ENCODE results near the gene HOXB13.

The HOXB13 gene

GRCh38 chr17:48726916-48727286 is 1.6 kb downstream of the HOXB13 start:
- no peak overlapping the region for H3K4me3 ChIP-seq (replicated peaks in 1 of 2; ENCODE audit: low read depth in 2 of 2, low read length in 2 of 2)
- no peak for TF ChIP-seq CTCF (IDR thresholded peaks at IDR 0.05; ENCODE audit: low read depth, low read length)
- DNase-seq (ENCODE audit: low read depth in 2 of 2), result no peak

- DNase-seq (ENCODE audit: low read depth in 2 of 2), result no peak
- no peak overlapping the region for H3K4me3 ChIP-seq (replicated peaks in 1 of 2; ENCODE audit: low read depth in 2 of 2, low read length in 2 of 2)
Observed at GRCh38 chr17:48726114-48726915, 2.2 kb downstream of the HOXB13 start.

GRCh38 chr17:48725288-48726064 is 3.1 kb downstream of the HOXB13 start:
- H3K4me3 ChIP-seq (replicated peaks in 1 of 2; ENCODE audit: low read depth in 2 of 2, low read length in 2 of 2), result no peak overlapping the region
- no peak for TF ChIP-seq CTCF (IDR thresholded peaks at IDR 0.05; ENCODE audit: low read depth, low read length)

More at GRCh38 chr17:48726114-48726915, 2.2 kb downstream of the HOXB13 start:
- TF ChIP-seq CTCF (IDR thresholded peaks at IDR 0.05; ENCODE audit: low read depth, low read length), result no peak

GRCh38 chr17:48725004-48725287 is 3.6 kb downstream of the HOXB13 start:
- H3K4me3 ChIP-seq (replicated peaks in 1 of 2; ENCODE audit: low read depth in 2 of 2, low read length in 2 of 2), result no peak overlapping the region
- DNase-seq (ENCODE audit: low read depth in 2 of 2), result no peak
- TF ChIP-seq CTCF (IDR thresholded peaks at IDR 0.05; ENCODE audit: low read depth, low read length), result no peak

More at GRCh38 chr17:48725288-48726064, 3.1 kb downstream of the HOXB13 start:
- no peak for DNase-seq (ENCODE audit: low read depth in 2 of 2)

GRCh38 chr17:48724251-48725003 is 4.1 kb downstream of the HOXB13 start:
- peak; percentile 79 to 81 for DNase-seq (ENCODE audit: low read depth in 2 of 2)
- H3K4me3 ChIP-seq (replicated peaks in 1 of 2; ENCODE audit: low read depth in 2 of 2, low read length in 2 of 2), result no peak overlapping the region
- peak; percentile 82 for TF ChIP-seq CTCF (IDR thresholded peaks at IDR 0.05; ENCODE audit: low read depth, low read length)

- DNase-seq (ENCODE audit: low read depth in 2 of 2), result no peak
- no peak for TF ChIP-seq CTCF (IDR thresholded peaks at IDR 0.05; ENCODE audit: low read depth, low read length)
- H3K4me3 ChIP-seq (replicated peaks in 1 of 2; ENCODE audit: low read depth in 2 of 2, low read length in 2 of 2), result no peak overlapping the region
Observed at GRCh38 chr17:48723423-48724250, 4.9 kb downstream of the HOXB13 start.

All from cardiac fibroblast (primary cell).